Esophagus squamous epithelium (tissue), 5 donors: Measurements from ENCODE around the gene PPOX. TPM values are rescaled to one million over a fixed set of nuclear protein-coding genes. Genes with fewer than 3 reads are reported as not detected.

Experiments
- DNase-seq: peaks from one replicate; lab custom pipeline; 2025; lab: John Stamatoyannopoulos, UW
- H3K27ac ChIP-seq, 4 donors: fragments of 200-600 bp; sonication (generic); one replicate each; pipeline ENCODE4 v1.5.1; 2016 to 2019; ENCODE audit warnings: mild to moderate bottlenecking in 1 of 4
- H3K27me3 ChIP-seq, 4 donors: fragments of 200-600 bp; sonication (generic); 1 replicate in 3 of 4; 2 replicates in 1 of 4; pipeline versions ENCODE4 v1.5.1 to v1.6.0; 2017 to 2021; ENCODE audit warnings: antibody characterized with exemption in 1 of 4
- H3K36me3 ChIP-seq, 3 donors: fragments of 200-600 bp; sonication (generic); one replicate each; pipeline ENCODE4 v1.5.1; 2016 to 2019
- H3K4me1 ChIP-seq, 3 donors: fragments of 200-600 bp; sonication (generic); one replicate each; pipeline ENCODE4 v1.5.1; 2017 to 2019
- H3K4me3 ChIP-seq, 4 donors: fragments of 200-600 bp; sonication (generic); 1 replicate in 3 of 4; 2 replicates in 1 of 4; pipeline ENCODE4 v1.5.1; 2016 to 2019; ENCODE audit warnings: mild to moderate bottlenecking in 2 of 4, moderate library complexity in 1 of 4
- H3K9me3 ChIP-seq, 3 donors: fragments of 200-600 bp; sonication (generic); one replicate each; pipeline ENCODE4 v1.5.1; 2016 to 2019
- CTCF ChIP-seq, 6 experiments: fragments of 450-650 bp in 4 of 6; fragments of 200-600 bp in 2 of 6; sonication (generic) in 2 of 6; IDR thresholded peaks; one replicate each; pipeline ENCODE4 v1.5.1; 2016 to 2019; ENCODE audit warnings: antibody characterized with exemption in 6 of 6, mild to moderate bottlenecking in 4 of 6, moderate library complexity in 4 of 6
- POLR2A ChIP-seq, 4 donors: fragments of 450-650 bp; IDR thresholded peaks; one replicate each; pipeline ENCODE4 v1.6.1; 2017; ENCODE audit warnings: antibody characterized with exemption in 4 of 4, mild to moderate bottlenecking in 4 of 4, moderate library complexity in 3 of 4
- WGBS, 2 donors: methylation state at CpG; one replicate each; pipeline ENCODE4 v1.1.5; 2018; 5-methylcytosine and 5-hydroxymethylcytosine counted together
- intact Hi-C: fragments of 100-400 bp; cut with DNase I; formaldehyde crosslinking; loops from one replicate; pipeline ENCODE4 v1.15.0; 2022
- total RNA-seq, 4 donors: library from RNA; depleted of rRNA; stranded (reverse); fragments of >200 nt; gene quantifications; one replicate each; pipeline ENCODE4 v1.1.0, GENCODE V29; 2016
- donor health status: DM: yes; HTN: yes; CAD: no.

PPOX gene
- total RNA-seq, 4 donors from 2014 or later: 5.8 to 28.8 (median 11.7) TPM

GRCh38 chr1:161177936-161178244 lies 11.7 kb downstream of the PPOX start:
- H3K36me3 ChIP-seq: peaks cover 0 to 31% (median 14%) of the 10 kb centered on the region in 3 donors
- H3K27me3 ChIP-seq: no peaks in the 10 kb centered on the region
- intact Hi-C loops: no loop called here
- 50 to 61% methylated on average over 9 of the region's 9 CpGs for WGBS, 2 donors
- no peaks in the 10 kb centered on the region for H3K9me3 ChIP-seq
- DNase-seq: no peak
- TF ChIP-seq POLR2A (IDR thresholded peaks at IDR 0.05): no peak
- no peak for TF ChIP-seq CTCF (IDR thresholded peaks at IDR 0.05)
- H3K4me1 ChIP-seq: peaks cover 12 to 89% (median 37%) of the 10 kb centered on the region in 3 donors
- peak overlapping the region; percentile 84 to 95 (median 94) for H3K27ac ChIP-seq
- peak overlapping the region; percentile 47 to 94 (median 80) for H3K4me3 ChIP-seq

GRCh38 chr1:161179698-161180097 lies 13.5 kb downstream of the PPOX start:
- peaks cover 0 to 13% (median 0%) of the 10 kb centered on the region in 3 donors for H3K36me3 ChIP-seq
- H3K27ac ChIP-seq: peak overlapping the region in 3 of 4 donors; percentile 52 to 94 (median 74)
- H3K27me3 ChIP-seq: no peaks in the 10 kb centered on the region
- no peaks in the 10 kb centered on the region for H3K9me3 ChIP-seq
- TF ChIP-seq POLR2A (IDR thresholded peaks at IDR 0.05): no peak
- no peak overlapping the region for H3K4me3 ChIP-seq
- DNase-seq: no peak
- H3K4me1 ChIP-seq: peaks cover 12 to 93% (median 38%) of the 10 kb centered on the region in 3 donors
- WGBS, 2 donors: 55 to 75% methylated on average over 3 of the region's 3 CpGs
- intact Hi-C loops: no loop called here

- Histone ChIP-seq H3K27ac (peak overlapping the region in 1 of 4 donors; percentile 94), H3K9me3 (no peaks in the 10 kb centered on the region), H3K4me3 (no peak overlapping the region), H3K36me3 (peaks cover 0 to 3% (median 0%) of the 10 kb centered on the region in 3 donors), H3K27me3 (no peaks in the 10 kb centered on the region), H3K4me1 (peaks cover 12 to 93% (median 37%) of the 10 kb centered on the region in 3 donors)
- 52 to 58% methylated on average over 1 of the region's 1 CpG for WGBS, 2 donors
- intact Hi-C loops: no loop called here
- DNase-seq: no peak
- peak in 3 of 6 experiments; percentile 16 to 40 (median 20) for TF ChIP-seq CTCF (IDR thresholded peaks at IDR 0.05)
- no peak for TF ChIP-seq POLR2A (IDR thresholded peaks at IDR 0.05)
Measured at GRCh38 chr1:161180639-161181038, 14.4 kb downstream of the PPOX start.

GRCh38 chr1:161182214-161182613 lies 16.0 kb downstream of the PPOX start:
- no peaks in the 10 kb centered on the region for H3K36me3 ChIP-seq
- H3K27ac ChIP-seq: peak overlapping the region; percentile 51 to 73 (median 62)
- H3K9me3 ChIP-seq: no peaks in the 10 kb centered on the region
- no peak overlapping the region for H3K4me3 ChIP-seq
- no peak for DNase-seq
- no peaks in the 10 kb centered on the region for H3K27me3 ChIP-seq
- no peak for TF ChIP-seq POLR2A (IDR thresholded peaks at IDR 0.05)
- H3K4me1 ChIP-seq: peaks cover 0 to 95% (median 38%) of the 10 kb centered on the region in 3 donors
- intact Hi-C loops: no loop called here
- WGBS, 2 donors: 75 to 80% methylated on average over 1 of the region's 1 CpG

- H3K36me3 ChIP-seq: no peaks in the 10 kb centered on the region
- H3K27me3 ChIP-seq: no peaks in the 10 kb centered on the region
- peaks cover 0 to 79% (median 27%) of the 10 kb centered on the region in 3 donors for H3K4me1 ChIP-seq
- H3K4me3 ChIP-seq: no peak overlapping the region
- no peaks in the 10 kb centered on the region for H3K9me3 ChIP-seq
- intact Hi-C loops: no loop called here
- DNase-seq: peak; percentile 32
- TF ChIP-seq CTCF (IDR thresholded peaks at IDR 0.05) (no peak), POLR2A (IDR thresholded peaks at IDR 0.05) (peak in 1 of 4 donors; percentile 25)
- peak overlapping the region; percentile 47 to 86 (median 76) for H3K27ac ChIP-seq
- WGBS, 2 donors: 5 to 7% methylated on average over 3 of the region's 3 CpGs
Measured at GRCh38 chr1:161185282-161185682, 19.1 kb downstream of the PPOX start.

- Histone ChIP-seq H3K27ac (peak overlapping the region; percentile 47 to 86 (median 76)), H3K4me3 (no peak overlapping the region), H3K4me1 (peaks cover 0 to 77% (median 23%) of the 10 kb centered on the region in 3 donors), H3K27me3 (no peaks in the 10 kb centered on the region), H3K9me3 (no peaks in the 10 kb centered on the region), H3K36me3 (peaks cover 0 to 2% (median 0%) of the 10 kb centered on the region in 3 donors)
- no peak for TF ChIP-seq POLR2A (IDR thresholded peaks at IDR 0.05)
- no peak for TF ChIP-seq CTCF (IDR thresholded peaks at IDR 0.05)
- intact Hi-C loops: no loop called here
- DNase-seq: no peak
- WGBS, 2 donors: 24 to 61% methylated on average over 2 of the region's 2 CpGs
Measured at GRCh38 chr1:161185732-161186311, 19.6 kb downstream of the PPOX start.
